Right lobe of liver (tissue), 4 donors: ENCODE data around the gene SERPINB2.

Source experiments
- POLR2A ChIP-seq: fragments of 450-650 bp; IDR thresholded peaks from one replicate; pipeline ENCODE4 v1.6.1; 2017; ENCODE audit warnings: antibody characterized with exemption, mild to moderate bottlenecking
- TF ChIP-seq, protein P1 (sequence below), 4 donors: fragments of 200-600 bp in 3 of 4; fragments of 450-650 bp in 1 of 4; IDR thresholded peaks; one replicate each; pipeline versions ENCODE4 v1.5.1 to v1.8.0; 2016 to 2022; ENCODE audit warnings: antibody characterized with exemption in 4 of 4, mild to moderate bottlenecking in 2 of 4
- donor health status: DM: no; HTN: no; CAD: no.
- donor health status: DM: no; HTN: no; CAD: no.
- donor health status: DM: no; HTN: yes; CAD: no.

DNA sequence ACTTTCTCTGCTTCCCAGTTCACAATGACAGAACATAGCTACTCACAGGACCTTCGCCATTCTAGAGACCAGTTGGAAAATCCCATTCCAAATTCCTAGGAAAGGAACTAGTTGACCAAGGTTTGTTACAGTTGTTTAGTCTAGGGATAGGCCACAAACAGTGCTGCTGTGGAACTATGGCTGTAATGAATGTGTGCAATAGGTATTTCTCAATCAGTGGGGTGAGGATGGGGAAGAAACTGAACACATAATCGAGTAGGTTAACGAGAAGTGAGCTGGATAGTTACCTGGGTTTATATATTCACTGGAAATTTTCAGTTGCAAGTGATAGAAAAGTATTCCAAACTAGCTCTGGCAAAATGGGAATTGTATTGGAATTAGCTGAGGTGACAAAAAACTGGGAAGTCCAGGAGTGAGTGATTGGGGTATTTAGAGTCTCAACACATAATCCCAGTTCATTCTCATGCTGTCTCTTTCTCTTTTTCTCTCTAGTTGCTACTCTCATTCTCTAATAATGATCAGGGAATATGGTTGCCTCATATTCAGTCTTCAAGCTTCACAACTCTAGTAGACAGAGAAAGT is 43.4 kb downstream of the SERPINB2 start:
- TF ChIP-seq, protein P1, sequence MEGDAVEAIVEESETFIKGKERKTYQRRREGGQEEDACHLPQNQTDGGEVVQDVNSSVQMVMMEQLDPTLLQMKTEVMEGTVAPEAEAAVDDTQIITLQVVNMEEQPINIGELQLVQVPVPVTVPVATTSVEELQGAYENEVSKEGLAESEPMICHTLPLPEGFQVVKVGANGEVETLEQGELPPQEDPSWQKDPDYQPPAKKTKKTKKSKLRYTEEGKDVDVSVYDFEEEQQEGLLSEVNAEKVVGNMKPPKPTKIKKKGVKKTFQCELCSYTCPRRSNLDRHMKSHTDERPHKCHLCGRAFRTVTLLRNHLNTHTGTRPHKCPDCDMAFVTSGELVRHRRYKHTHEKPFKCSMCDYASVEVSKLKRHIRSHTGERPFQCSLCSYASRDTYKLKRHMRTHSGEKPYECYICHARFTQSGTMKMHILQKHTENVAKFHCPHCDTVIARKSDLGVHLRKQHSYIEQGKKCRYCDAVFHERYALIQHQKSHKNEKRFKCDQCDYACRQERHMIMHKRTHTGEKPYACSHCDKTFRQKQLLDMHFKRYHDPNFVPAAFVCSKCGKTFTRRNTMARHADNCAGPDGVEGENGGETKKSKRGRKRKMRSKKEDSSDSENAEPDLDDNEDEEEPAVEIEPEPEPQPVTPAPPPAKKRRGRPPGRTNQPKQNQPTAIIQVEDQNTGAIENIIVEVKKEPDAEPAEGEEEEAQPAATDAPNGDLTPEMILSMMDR (IDR thresholded peaks at IDR 0.05): no peak
- TF ChIP-seq POLR2A: no peak
